Activated CD4-positive, CD25-positive, alpha-beta regulatory T cell treated with anti-CD3 and anti-CD28 coated beads, Interleukin-2, amount 50 U/mL, for 24 hours (primary cell): ENCODE results near the gene SYT12.
"Not testable (repeated sequence)": the region's sequence is repeated elsewhere in the genome, so short reads cannot be mapped to it uniquely, and the experiment has no call there.

ENCODE experiments used
- ATAC-seq, 2 donors: fragments of 150-1000 bp; cut with Tn5 transposase; one replicate each; pipeline ENCODE4 v1.10.0; 2021; ENCODE audit warnings: mild to moderate bottlenecking in 1 of 2, moderate library complexity in 1 of 2

Gene SYT12, protein sequence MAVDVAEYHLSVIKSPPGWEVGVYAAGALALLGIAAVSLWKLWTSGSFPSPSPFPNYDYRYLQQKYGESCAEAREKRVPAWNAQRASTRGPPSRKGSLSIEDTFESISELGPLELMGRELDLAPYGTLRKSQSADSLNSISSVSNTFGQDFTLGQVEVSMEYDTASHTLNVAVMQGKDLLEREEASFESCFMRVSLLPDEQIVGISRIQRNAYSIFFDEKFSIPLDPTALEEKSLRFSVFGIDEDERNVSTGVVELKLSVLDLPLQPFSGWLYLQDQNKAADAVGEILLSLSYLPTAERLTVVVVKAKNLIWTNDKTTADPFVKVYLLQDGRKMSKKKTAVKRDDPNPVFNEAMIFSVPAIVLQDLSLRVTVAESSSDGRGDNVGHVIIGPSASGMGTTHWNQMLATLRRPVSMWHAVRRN

DNA sequence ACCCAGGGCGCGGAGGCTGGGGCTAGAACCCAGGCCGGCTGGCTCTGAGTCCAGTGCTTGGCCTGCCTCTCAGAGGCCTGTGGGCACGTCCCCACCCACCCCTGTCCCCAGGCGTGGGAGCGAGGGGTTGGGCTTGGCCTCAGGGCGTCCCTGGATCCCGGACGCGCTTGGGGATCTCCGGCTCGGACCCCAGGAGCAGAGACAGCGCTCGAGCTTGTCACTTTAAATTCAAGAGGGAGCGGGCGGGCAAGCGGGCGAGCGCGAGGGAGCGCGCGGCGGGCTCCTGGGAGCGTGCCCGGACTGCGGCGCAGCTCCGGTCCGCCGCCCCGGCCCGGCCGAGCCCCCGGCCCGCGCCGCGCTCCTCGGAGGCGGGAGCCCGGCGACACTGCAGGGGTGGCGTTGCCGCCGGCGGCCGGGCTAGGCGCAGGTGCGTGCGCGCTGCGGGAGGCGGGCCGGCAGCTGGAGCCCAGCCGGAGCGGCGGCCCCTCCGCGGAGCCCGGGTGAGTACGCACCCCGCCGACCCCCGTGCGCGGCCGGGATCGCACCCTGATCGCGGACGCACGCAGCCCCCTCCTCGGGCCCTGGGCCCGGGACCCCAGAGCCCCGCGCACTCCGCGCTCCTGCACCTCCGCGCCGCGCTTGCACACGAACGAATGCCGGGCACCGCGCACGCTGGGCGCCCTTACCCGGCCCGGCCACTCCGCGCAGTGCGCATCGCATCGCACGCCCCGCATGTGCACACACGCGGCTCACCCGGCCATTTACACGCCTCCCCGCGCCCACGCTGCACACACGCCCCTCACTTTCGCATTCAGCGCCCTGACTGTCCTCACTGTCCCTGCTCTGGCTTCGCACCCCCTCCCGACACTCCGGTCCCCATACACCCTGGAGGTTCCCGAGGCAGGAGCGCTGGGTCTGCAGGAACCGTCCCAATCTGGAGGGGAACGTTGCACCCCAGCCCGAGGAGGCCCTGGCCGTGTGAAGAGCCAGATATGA is at the start of gene SYT12:
Gene SYT12 (plus strand): TSS at position 174 of the 996 bp plus-strand sequence. CDS start 7,011 bp downstream, outside the sequence.
- ATAC-seq = peak; percentile 14 to 16

DNA sequence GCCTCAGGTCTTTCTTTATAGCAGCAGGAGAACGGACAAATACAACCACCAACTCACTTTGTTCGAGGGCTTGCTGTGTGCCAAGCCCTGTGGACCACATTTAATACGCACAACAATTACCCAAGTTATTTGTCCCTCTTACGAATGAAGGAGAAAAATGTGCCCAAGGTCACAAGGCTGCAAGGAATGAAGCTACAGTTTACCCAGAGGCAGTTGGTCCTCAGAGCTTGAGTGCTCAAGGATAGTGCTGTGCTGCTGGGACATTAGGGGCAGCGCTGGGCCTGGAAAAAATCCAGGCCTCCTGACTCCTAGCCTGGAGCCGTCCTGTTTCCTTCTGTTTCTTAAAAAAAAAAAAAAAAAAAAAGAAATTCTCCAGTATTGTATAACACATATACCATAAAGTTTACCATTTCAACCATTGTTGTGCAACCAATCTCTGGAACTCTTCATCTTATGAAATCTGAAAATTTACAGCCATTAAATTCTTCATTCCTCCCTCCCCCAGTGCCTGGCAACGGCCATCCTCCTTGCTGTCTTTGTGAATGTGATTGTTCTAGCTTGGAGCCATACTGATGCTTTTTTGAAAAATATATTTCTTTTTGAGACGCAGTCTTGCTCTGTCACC is 48.9 kb upstream of the SYT12 start:
- no peak for ATAC-seq

DNA sequence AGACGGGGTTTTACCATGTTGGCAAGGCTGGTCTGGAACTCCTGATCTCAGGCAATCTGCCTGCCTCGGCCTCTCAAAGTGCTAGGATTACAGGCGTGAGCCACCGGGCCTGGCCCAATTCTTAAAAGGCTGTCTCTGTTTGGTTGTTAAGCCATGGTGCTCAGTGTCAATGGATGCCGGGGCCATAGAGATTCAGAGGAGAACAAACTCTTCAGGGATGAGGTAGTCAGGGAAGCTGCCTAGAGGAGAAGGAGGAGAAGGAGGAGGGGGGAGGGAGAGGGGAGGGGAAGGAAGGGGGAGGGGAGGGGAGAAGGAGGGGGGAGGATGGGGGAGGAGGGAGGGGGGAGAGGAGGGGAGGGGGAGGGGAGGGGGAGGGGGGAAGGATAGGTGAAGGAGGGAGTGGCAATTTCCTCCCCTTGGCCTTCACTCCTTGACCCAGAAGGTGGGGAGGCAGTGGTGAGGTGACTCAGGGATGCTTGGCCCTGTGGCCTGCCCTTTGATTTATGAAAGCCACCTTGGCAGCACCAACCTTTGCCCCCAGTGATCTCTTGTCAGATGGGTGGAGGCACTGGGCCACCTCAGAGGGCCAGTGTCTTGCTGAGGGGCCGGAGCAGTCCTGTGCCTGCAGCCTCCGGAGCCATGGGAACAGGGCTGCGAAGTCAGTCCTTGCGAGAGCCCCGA is 48.1 kb upstream of the SYT12 start, which contains the start of gene C11orf86:
Gene C11orf86 (plus strand): TSS at position 581 of the 681 bp plus-strand sequence. CDS start 59 bp downstream, at position 640.
- ATAC-seq = no peak

DNA sequence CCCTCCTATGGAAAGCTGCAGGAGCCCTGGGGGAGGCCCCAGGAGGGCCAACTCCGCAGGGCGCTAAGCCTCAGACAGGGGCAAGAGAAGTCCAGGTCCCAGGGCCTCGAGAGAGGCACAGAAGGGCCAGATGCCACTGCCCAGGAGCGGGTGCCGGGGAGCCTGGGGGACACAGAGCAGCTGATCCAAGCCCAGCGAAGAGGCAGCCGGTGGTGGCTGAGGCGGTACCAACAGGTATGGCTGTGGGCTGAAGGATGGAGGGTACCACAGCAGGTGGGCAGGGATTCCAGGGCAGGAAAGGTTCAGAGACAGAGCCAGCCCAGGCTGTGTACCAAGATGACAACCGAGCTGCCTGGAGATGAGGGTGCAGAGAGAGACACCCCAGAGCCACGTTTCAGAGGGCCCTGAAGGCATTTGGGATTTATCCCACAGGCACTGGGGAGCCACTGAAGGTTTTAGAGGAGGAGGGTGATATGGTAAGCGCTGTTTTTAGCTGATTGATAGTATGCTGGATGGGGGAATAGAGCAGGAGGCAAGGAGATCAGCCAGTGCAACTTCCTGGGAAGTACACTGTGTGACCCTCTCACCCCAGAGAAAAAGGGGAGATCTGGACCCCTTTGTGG is 47.4 kb upstream of the SYT12 start:
- no peak for ATAC-seq

DNA sequence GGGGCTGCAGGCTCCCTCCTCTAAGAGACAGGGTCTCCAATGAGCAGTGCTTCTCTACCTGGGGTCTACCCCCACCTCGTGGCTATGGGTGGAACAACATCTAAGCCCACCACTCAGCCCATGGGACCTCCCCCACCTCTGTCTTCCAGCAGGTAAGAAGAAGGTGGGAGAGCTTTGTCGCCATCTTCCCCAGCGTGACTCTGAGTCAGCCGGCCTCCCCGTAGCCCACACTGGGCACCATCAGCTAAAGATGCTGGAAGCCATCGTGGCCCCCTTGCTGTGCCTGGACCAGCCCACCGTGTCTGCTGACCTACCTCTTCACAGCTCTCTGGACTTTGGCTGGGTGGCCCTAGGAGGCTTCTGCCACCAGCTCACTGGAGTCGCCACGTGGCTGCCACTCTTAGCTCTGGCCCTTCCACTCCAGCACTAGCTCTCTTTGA is 46.9 kb upstream of the SYT12 start:
- ATAC-seq = no peak

DNA sequence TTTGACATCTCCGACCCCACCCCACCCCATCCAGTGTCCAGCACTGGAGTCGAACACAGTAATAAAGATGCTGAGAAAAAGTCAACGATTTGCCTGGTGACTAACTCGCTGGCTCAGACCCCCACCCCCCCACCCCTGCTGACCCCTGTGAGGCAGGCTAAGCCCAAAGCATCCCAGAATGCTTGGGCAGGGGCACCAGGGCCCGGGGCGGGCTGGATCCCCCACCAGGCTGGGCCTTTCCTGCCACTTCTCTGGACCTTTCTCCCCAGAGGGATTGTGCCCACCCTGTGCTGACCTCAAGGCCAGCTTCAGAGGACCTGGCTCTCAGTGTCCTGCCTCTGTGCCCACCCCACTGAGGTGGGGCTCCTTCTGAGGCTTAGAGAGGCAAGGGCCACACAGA is 46.0 kb upstream of the SYT12 start:
- no peak for ATAC-seq

DNA sequence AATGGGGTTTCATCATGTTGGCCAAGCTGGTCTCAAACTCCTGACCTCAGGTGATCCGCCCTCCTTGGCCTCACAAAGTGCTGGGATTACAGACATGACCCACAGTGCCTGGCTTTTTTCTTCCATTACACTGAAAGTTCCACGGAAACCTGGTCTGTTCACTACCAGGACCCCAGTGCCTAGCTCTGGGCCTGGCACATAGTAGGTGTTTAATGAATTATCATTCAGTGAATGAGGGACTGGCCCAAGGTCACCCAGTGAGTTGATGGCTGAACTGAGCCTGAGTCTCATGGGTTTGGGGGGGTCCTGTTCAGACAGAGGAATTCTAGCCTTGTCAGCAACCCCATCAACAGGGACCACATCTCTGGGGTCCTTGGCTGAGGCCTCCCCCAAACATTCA is 44.7 kb upstream of the SYT12 start:
- ATAC-seq = no peak

DNA sequence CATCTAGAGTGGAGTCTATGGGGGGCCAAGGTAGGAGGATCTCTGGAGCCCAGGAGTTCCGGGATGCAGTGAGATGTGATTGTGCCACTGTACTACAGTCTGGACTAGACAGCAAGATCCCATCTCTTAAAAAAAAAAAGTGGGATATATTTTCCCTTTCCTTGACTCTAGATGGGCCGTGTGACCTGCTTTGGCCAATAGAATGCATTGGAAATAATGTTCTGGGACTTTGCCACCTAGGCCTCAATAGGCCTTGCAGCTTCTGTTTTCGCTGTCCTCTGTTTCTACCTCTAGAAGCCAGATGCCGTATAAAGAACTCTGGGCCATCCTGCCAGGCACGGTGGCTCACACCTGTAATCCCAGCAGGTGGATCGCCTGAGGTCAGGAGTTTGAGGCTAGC is 44.2 kb upstream of the SYT12 start:
- ATAC-seq = no peak

DNA sequence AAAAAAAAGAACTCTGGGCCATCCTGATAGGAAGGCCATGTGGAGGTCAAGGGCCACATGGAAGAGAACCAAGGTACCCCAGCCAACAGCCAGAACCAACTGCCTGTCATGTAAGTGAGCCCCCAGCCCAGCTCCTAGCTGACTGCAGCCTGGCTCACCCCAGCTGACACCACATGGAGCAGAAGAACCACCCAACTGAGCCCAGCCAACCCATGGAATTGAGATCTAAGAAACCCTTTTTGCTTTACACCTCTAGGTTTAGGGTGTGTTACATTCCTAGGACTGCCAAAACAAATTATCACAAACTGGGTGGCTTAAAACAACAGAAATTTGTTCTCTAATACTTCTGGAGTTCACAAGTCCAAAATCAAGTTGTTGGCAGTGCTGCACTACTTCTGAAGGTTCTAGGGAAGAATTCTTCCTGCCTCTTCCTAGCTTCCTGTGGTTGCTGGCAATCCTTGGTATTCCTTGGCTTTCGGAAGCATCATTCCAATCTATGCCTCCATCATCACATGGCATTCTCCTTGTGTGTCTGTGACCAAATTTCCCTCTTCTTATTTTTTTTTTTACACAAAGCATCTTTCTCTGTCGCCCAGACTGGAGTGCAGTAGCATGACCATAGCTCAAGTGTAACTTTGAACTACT is 43.5 kb upstream of the SYT12 start:
- ATAC-seq = no peak

DNA sequence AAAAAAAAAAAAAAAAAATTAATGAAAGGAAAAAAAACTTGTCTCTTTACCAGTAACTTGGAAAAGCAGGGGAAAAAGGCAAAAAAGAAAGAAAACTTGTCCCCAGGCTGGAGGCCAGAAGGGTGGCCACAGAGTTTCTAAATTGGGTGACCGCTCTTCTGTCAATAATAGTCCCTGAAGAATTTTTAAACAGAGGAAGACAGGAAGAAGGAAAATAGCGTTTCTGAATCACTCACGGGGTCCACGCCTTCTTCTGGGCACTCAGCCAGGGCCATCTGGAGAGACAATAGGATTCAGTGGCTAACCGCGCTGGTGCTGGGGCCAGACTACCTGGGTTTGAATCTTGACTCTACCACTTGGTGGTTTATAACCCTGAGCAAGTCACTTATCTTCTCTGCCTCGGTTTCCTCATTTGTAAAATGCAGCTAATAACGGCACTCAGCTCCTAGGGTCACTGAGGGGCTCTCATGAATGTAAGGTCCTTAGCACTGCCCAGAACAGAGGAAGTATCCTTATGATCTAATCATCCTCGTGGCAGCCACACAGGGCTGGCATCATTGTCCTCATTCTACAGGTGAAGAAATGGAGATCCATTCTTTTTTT is 40.9 kb upstream of the SYT12 start:
- ATAC-seq = no peak

DNA sequence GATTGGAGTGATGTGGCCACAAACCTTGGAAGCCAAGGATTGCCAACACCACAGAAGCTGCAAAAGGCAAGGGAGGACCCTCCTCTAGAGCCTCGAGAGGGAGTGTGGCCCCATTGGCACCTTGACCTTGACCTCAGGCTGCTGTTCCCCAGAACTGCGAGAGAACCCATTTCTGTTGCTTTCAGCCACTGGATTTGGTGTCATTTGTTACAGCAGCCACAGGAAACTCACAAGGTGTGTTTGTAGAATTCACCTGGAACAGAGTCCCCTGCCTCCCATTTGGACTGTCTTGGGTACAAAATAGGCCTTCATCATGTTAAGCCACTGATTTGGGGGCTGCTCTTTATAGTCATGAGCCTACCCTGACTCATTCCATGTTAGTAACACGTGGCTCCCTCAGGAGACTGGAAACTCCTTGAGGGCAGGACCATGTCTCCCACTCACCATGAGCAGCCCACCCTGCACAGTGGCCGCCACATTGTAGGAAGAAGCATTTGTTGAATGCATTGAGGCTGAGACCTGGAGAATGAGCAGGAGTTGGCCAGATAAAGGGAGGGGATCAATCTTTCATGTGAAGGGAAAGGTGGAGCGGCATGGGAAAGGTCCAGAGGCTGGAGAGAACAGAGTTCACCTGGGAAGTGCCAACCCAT is 39.5 kb upstream of the SYT12 start:
- ATAC-seq = no peak

DNA sequence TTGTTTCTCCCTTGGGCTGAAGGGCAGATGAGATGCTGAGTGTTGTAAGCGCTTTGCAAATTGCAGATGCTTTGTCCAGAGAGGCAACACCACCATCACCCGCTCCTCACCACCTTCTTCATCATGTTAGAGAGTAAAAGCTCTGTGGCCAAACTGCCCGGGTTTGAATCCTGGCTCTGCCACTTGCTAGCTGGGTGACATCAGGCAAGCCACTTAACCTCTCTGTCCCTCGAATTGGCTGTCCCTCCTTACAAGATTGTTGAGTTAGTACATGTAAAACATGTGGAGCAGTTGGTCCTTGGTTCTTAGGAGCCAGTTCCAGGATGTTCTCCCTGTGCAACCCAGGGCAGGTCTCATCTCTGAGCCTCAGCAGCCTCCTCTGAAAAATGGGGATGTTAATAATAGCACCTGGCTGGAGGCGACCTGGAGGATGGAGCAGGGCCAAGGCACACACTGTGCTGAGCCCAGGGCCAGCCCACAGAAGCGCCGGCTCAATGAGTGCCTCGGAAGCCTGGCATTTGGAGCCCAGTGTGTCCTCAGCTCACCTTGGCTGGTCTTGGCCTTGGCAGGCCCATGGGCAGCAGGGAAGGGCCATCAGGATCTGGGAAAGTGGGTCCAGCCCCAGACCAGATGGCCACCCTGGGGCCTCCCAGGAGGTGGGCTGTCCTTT is 37.3 kb upstream of the SYT12 start:
- ATAC-seq = no peak

DNA sequence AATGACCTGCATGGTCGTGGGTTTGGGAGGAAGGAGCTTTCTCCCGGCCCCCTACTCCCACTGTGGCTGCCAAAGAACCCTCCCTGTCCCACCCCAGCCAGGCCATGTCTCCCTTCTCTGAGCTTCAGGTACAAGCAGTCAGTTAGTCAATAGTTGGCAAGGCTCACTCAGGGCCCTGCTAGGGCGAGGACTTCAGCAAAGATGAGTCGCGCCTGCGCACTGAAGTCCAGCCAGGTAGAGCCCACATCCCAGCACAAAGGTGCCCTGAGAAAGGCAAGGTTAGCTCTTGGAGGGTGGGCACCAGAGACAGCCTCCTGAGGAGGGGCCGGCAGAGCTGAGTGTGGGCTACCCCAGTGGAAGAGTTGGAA is 36.8 kb upstream of the SYT12 start:
- no peak for ATAC-seq

DNA sequence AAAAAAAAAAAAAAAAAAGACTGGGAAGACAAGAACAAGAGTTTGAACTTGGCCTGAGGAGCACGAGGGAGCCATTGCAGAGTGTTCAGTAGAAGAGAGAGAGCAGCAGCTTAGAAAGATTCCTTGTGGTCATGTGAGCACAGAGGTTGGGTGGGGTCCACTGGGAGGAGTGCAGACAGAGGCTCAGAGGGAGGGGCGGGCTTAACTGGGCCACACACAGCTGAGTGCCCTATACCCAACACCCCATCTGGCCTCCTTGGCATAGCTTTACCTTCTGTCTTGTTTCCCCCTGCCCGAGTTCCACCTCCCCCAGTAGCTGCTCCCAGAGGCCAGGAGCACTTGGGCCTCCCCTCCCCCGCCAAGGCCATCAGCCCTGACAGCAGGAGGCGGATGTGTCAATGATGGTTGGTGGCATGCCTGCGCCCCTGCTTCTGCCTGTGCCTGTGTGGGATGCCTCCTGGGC is 35.7 kb upstream of the SYT12 start:
- no peak for ATAC-seq

DNA sequence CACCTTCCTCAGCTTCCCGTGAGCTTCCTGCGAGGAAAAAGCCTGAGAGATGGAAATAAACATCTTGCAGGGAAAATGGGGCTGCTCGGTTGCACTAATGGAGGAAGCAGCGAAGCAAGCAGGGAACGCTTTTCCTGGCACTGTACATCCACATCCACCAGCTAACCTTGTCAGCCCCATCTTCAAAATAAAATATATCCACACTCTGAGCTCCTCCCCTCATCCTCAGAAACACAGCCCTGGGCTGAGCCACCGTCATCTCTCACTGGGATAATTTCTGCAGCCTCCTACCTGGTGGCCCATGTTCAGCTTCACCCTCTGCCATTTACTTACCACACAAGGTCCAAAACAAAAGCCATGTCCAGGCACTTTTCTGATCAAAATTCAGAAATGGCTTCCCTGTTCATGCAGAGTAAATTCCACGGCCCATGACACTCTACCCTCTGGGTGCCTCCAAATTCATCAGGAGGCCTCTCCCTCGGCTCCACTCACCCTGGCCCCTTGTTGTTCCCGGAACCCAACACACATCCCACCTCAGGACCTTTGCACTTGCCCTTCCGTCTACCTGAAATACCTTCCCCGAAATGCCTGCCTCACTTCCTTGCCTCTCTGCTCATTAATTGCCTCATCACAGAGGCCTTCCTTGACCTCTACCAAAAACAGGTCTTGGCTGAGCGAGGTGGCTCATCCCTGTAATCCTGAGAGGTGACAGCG is 34.9 kb upstream of the SYT12 start:
- ATAC-seq = no peak

DNA sequence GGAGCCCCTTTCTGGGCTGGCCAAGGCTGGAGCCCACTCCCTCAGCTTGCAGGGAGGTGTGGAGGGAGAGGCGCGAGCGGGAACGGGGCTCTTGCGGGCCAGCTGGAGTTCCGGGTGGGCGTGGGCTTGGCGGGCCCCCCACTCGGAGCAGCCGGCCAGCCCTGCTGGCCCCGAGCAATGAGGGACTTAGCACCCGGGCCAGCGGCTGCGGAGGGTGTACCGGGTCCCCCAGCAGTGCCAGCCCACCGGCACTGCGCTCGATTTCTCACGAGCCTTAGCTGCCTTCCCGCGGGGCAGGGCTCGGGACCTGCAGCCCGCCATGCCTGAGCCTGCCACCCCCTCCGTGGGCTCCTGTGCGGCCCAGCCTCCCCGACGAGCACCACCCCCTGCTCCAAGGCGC is 34.2 kb upstream of the SYT12 start:
- not testable (repeated sequence) for ATAC-seq

DNA sequence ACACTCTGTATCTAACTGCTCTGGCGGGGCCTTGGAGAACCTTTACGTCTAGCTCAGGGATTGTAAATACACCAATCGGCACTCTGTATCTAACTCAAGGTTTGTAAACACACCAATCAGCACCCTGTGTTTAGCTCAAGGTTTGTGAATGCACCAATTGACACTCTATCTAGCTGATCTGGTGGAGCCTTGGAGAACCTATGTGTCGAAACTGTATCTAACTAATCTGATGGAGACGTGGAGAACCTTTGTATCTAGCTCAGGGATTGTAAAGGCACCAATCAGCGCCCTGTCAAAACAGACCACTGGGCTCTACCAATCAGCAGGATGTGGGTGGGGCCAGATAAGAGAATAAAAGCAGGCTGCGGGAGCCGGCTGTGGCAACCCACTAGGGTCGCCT is 33.6 kb upstream of the SYT12 start:
- ATAC-seq = not testable (repeated sequence)

DNA sequence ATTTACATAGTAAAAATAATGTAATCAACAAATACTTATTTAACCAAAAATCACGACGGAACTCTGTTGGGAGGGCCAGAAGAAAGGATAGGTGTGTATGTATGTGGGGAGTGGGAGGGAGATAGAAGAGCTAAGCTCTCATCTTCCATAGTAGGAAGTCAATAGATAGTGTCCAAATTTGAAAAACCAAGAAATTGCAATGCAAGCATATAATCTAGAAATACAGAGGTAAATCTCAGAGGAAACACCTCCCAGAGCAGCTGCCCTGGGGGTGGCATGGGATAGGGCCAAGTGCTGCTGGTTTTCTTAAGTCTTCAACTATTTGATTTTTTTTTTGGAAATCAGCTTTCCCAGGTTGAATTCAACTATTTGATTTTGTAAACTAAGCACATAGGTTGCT is 30.9 kb upstream of the SYT12 start:
- ATAC-seq = no peak
